ENCODE results near the gene ALX4.

The ALX4 gene

DNA sequence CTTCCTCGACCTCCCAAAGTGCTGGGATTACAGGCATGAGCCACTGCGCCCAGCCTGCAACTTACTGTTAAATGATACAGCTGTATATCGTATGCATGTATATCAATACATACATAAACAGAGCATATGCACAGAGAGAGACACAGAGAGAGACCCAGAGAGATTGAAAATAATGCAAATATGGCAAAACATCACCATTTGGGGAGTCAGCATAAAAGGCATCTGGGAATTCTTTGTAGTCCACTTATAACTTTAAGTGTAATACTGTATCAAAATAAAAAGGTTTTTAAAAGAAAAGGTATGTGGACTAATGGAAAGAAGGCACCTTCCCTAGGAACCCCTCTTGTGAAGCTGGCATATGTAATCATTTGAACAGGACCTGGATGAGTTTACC lies 21.8 kb downstream of the ALX4 start:
- no peak for DNase-seq

DNA sequence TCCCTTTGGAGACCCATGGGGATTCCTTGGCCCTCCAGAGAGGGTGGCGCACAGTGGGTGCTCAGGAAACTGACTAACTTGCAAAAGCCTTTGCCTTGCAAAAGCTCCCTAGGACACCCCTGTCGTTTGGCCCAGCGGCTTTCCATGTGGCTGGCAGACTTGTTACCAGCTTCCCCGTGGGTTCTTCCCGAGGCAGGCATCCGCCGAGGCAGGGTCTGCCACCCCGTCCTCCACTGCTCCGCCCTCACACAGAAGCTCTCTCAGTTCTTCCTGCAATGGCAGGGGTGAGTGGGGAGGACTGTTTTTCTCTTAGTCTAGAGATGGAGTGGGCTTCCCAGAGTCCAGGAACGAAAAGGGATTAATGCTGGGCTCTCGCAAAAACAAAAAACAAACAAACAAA lies 23.0 kb downstream of the ALX4 start:
- no peak for DNase-seq

DNA sequence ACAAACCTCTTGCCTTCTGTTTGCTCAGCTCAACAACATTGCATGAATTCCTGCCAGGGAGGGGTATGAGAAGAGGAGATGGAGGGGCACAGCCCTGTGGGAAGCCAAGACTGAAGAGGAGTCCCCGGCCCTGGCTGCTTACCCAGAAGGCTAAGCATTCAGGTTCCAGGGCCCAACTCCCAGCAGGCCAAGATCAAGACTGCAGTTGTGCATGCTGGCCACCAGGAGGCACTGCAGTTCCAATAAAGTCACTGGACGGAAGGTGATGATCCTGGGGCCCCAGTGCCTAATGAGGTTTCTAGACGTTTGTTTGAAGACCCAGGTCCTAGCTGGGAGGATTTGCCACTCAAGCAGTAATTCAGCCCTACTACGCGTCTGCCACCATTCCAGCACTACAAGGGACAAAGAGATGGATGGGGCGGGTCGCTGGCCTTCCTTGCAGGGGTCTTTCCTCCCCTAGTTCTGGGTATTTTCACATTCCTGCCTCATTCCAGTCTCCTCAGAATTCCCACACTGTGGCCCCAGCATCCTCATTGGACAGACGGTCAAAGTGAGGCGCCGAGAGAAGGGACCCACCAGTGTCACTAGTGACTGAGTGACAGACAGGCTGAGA lies 23.6 kb downstream of the ALX4 start:
- DNase-seq = peak; percentile 92

DNA sequence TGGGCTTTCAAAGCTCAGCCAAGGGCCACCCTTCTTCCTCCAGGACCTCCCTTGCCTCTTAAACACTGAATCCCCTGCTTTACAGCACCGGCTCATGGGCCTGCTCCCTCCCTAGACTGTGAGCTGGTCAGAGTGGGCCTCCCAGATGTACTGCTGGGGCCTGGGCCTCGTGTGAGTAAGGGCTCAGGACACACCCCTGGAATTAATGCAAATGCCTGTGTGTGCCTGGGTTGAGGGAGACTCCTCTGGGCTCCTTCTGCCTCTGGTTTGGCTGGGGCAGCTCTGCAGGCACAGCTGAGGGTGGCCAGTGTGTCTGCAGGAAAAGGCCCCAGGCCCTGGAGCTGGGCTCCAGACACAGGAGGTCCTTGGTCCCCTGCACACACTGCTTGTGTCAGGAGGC lies 24.2 kb downstream of the ALX4 start:
- DNase-seq = no peak

DNA sequence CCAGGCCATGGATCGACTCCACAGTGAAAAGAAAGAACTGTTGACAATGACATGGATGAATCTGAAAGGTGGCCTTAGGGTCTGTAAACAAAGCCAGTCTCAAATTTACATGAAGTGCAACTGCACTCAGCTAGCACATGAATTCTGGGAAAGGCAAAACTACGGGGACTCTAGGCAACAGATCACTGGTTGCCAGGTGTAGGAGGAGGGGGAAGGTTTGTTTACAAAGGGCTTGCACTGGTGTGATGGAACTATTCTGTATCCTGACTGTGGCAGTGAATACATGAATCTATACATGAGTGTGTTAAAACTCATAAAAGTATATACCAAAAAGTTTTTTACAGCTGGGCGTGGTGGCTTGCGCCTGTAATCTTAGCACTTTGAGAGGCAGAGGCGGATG lies 27.3 kb downstream of the ALX4 start:
- no peak for DNase-seq

DNA sequence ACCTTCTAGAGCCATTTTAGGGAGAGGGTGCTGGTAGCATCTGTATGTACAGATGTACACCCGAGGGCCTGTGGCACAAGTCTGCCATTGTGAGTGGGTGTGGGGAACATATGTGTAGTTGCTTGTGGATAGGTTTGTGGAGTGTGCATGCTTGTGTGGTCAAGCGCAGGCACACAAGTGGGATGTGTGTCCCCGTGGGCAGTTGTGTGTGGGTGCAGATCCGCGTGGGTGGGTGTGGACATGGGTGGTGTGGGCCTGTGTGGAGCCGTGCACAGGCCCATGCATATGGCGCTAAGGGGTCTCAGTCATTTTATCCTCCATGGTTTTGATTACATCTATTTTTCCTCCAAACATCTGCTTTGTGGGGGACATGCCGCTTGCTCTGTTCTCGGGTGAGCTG lies 28.8 kb downstream of the ALX4 start:
- DNase-seq = no peak

DNA sequence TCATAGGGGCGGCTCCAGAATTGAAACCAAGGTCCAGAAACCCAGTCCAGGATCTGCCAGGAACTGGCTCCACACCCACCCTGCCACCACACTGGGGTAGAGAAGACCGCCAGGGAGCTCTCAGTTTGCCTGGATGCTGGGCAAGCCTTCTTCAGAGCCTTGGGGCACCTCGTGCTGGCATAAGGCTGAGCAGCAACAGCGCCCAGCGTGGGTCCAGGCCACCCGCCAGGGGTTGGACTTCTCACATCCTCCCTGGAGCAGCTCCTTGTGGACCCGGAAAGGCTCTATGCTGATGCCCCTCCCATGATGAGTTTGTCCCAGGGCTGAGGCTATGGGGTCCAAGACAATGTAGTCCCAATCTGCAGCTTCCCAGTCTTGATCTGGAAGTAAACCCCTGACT lies 29.7 kb downstream of the ALX4 start:
- no peak for DNase-seq

DNA sequence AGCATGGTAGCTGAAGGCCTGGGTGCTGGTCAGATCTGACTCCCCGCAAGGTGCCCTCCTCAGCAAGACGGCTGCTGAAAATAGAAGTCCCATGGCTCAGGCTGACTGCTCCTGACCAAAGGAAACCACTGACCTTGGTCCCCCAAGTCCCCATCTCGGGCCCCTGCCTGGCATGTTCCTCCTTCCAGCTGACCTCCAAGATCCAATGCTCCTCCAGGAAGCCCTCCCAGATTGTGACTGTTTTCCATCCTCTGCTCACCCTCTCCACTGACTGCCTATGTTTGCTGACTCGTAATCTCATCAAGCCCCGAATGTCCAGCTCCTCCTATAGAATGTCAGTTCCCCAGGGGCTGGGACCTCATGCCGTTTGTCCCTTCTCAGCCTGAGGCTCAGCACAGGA lies 30.5 kb downstream of the ALX4 start:
- DNase-seq = no peak

DNA sequence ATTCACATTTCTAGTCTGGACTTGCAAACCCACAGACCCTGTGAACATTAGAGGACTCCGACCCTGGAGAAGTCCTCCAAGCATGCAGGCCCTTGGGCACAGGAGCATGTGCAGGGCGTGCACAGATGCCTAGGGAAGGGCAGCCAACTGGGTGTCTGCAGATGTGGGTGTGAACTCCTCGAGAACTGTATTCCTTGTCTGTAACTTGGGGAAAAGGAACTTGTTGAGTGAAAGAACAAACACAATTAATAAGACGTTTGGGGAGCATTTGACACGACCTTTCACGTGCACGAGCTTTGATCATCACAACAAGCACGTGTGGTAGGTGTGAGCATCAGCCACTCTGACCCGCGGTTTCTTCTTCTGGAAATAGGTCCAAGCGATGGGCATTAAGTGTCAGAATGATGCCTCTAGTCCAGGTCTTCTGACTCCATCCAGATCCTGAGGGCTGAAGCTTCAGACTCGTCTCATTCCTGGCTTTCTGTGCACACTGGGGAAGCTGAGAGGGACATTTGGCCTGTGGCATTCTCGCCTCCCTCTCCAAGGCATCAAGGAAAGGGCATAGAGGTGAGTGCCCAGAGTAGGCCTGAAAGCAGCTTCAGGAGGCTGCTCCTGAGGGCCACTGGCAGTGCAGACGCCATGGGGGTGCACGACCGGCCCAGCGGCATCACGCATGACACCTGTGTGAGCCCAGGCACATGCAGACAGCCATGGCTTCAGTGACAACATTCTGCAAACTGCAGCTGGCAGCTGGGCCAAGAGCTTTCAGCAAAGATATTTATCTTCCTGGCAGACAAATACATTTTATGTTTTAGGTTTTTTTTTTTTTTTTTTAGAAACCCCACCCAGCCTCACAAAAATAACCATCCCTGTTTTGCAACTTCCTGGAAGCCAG lies 32.5 kb downstream of the ALX4 start:
- no peak for DNase-seq

DNA sequence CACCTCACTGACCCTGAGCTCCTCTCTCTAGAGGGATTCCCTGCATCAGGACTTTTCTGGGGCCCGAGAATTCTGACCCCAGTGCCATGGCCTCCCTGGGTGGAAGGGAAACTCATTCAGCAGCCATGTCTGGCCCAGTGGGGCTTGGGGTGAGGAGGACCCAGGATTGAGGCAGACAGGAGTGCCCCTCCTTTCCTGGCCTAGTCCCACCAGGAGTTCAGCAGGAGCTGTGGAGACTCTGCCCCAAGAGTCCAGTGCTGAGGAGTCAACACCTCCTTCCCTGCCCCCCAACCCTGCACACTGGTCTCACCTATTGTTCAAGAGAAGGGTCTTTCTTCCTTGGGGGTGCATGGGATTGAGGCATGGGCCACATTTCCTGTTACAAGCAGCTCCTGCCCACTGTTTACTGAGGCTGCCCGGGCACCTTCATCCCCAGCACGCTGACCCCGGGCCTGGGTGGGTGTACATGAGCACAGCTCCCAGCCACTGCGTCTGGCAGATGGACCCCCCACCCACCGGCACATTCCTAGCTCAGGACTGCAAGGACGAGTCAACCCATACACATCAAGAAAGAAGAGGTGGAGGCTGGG lies 33.9 kb downstream of the ALX4 start:
- DNase-seq = no peak

DNA sequence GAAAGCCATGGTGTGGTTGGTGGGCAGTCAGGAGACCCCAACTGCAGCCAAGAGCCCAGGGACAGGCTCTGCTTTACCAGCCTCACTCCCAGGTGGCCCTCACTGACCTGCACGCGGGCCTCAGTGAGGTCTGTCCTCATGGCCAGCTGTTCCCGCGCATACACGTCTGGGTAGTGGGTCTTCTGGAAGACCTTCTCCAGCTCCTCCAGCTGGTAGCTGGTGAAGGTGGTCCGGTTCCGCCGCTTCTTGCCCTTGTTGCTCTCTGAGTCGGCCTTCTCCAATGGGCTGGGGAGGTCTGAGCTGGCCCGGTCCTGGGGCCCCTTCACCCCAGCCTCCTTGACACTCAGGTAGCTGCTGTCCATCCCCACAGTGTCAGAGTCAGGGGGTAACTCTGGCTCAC lies 34.7 kb downstream of the ALX4 start:
- DNase-seq = no peak

DNA sequence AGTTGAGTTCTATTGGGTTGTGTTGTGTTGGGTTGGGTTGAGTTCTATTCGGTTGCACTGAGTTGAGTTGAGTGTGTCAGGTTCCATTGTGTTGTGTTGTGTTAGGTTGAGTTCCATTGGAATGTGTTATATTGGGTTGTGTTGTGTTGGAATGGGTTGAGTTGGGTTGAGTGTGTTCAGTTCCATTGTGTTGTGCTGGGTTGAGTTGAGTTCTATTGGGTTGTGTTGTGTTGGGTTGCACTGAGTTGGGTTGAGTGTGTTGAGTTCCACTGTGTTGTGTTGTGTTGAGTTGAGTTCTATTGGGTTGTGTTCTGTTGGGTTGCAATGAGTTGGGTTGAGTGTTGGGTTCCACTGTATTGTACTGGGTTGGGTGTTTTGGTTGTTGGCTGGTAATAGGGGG lies 35.5 kb downstream of the ALX4 start:
- no peak for DNase-seq

DNA sequence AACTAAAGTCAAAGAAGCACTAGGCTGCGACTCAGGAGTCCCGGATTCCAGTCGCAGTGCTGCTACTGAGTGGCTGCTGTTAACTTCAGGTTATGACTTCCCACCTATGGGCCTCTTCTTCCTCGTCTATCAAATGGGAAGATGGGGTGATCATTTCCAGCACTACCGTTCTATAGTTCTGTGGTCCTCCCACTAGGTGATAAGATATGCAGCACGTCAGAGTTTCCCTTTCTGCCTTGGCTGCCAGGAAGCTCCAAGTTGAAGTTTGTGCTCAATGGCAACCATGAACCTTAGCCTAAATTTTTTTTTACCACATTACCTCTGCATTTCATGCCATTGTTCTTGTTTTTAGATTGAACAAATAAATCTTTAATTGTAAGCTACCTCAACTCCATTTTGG lies 38.7 kb downstream of the ALX4 start:
- no peak for DNase-seq

DNA sequence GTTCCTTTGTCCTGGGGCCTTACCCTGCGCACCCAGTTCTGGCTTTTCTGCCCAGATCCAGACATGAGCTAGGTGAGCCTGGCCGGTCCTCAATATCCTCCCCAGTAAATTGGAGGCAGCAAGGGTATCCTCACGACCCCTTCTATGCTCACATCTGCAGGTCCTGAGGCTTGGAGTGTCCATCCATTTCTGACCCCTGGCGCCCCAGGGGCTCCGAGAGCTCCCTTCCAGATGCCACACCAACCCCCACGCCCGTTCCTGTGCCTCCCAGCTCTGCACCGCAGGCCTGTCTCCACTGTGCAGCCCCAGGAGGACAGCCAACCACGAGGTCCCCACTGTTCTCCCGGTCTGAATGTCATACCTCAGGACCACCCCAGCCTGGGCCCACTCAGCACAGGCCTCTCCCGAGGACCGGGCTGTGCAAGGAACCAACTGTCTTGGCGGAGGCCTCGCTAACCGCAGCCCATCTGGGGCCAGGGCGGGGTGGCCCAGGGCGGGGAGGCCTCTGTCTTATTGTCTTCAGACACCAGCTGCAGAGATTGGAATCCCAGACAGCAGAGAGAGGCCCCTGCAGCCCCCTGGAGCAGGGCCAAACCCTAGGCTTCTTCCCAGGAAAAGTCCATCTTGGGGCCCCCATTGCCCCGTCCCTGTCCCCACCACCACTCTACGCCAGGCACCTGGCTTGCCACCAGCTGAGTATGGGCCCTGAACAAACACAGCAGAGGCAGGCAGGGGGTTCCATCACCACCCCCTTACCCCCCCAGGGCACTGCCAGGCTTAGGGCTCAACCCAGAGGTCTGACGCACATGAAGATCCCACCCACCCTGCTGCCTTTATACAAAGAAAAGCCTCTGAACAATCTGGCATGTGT lies 39.3 kb downstream of the ALX4 start:
- DNase-seq = peak; percentile 15

DNA sequence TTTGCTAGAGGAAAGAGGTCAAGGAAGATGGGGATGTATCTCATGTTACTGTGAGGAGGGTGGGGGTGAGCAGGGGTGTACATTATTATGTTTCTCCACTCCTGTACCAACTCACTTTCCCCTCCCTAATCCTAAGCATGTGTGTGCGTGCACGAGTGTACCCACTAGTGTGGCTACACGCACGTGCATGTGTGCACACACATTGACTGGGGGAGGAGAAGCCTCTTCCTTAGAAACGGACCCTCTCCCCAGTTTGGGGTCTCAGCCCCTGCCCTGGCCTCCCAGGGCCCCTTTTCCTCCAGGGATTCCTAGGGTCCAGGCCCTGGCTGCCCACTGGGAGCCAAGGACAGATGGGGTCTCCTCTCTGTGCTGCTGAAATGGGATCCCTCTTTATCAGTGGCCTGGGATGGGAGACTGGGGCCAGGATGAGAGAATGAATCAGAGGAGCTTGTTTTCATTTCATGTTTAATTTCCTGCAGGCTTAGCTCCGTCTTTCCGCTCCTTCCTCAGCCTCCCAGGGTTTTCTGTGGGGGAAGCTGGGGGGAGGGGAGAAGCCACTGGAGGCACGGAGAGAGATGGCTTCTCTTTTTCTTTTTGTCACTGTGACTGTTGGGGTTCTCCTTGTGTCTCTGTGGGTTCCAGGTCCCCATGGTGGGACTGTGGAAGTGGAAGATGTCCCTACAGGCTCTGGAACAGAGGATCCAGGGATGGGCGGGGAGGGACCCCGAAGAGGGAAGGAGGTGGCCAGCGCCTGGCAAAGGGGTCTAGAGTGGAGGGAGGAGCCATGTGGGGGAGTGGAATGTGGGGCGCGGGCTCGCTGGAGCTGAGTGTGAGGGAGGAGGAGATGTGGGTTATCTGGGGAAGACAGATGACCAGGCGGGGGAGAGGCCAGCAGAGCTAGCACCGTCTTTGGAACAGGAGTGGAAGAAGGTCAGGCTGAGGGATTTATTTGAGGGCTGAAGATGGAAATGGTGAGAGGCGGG lies 40.3 kb downstream of the ALX4 start:
- peak; percentile 14 for DNase-seq

DNA sequence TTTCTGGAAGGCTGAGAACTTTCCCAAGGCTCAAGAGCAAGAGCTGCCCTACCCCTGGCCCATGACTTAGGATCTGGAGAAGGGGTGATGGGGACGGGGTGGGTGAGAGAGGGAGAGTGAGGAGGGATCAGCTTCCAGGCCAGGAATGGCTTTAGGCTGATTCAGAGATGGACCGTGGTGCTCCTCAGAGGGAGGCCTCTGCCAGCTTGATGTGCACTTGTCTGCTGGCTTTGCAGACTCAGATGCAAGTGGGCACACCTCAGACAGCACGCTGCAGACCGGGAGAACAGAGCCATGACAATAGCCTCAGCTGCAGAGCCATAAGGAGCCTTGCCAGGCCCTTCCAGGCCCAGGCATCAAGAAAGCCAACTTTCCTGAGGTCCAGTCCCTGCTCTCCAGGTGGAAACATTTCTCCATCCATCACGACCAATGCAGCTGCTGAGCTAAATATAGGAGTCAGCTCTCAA lies 41.3 kb downstream of the ALX4 start:
- no peak for DNase-seq

DNA sequence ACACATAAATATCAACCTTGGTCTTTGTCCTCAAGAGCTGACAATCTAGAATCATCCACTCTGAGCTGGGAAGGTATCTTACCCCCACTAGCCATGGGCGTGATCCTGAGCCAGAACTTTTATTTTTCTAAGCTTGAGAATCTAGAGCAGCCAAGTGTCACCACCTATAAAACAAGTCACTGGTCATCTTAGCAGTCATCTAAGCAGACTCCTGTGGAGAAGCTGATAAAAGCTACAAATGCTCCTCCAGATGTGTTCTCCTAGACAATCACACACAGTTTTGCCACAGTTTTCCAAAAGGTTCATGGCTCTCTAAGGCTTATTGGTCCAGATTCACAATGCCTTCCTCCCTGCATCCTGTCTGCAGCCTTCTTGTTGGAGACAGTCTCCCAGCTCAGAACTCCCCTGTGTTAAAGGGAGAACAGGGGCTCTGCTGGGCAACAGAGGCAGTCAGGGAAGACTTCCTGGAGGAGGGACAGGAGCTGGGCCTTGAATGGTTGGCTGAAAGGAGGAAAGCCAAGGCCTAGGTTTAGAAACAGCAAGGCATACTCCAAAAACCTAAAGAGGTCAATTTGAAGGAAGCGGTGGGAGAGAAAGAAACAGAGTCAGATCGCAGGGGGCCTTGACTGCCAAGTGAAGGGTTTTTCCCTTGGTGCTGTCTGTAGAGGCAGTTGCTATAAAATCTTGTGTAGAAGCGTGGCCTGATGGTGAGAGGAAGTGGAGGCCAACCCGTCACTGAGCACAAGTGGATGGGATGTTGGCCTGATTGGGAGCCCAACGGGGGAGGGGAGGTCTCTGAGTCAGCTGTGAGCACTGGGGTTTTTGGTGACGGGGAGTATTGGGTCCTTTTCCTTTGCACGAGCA lies 42.0 kb downstream of the ALX4 start:
- no peak for DNase-seq

DNA sequence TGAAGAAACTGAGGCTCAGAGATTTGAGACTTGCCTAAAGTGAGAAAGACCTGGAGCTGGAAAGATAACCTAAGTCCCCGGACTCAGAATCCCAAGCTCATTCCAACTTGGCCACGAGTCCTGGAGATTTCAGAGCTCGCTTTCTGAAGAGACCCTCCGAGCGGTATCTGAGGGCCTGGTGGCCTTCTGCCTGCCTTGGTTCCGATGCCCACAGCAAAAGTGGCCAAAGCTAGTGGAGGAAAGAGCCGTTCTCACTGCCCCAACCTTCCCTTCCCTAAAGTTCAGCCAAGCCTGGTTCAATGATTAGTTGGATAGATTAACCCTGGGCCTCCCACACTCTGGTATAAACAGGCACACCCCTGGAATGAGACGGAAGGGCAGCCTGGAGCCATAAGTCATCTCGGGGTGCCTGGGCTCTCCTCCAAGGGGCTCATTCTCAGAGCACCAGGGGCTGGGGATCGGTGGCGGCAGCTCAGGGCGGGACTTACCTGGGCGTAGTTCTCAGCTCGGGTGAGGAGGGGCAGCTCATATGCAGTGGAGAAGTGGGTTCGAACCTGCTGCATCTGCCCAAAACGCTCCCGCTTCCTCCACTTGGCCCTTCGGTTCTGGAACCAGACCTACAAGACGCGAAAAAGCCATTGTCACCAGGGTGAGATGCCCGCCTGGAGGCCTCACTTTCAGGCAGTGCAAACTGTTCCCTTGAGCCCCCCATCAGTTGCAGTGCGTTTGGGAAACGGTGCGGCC lies 42.8 kb downstream of the ALX4 start:
- DNase-seq = no peak

DNA sequence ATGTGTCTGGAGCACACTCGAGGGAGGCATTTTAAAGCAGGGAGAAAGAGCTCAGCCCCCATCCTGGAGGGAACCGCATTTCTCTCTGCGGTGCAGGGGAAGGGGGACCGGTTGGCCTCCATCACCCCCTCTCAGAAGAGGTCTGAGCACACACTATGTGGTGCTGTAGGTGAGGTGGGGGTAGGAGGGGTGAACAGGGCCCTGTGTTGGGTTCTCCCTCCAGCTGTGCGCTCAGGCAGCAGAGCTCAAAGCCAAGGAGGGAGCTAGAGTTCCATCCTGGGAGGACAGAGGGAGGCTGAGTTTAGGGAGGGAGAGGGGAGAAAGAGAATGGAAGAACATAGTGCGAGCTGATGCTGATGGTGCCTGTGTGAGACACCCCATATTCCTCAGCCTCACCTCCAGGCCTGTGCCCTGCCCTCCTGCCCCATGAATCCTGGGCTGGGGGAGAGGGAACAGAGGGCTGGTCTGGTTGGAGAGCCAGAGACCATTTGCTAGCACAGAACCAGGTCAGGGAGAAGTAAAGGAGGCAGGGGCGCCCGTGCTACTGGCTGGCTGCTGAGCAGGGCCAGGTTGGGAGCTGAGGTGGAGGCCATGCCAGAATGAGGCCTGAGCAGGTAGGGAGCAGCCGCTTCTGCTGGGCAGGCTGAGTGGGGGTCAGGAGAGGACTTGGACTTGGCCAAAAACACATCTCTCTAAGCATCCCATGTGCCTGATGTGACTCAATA lies 43.7 kb downstream of the ALX4 start:
- no peak for DNase-seq

Measured in 8988T (cell line).